ENCODE measurements around the gene CEP164. TPM values are rescaled to one million over a fixed set of nuclear protein-coding genes. Genes with fewer than 3 reads are reported as not detected.

The CEP164 gene
- total RNA-seq, 2 experiments from 2014 or later = 31.7 to 32.4 TPM

DNA sequence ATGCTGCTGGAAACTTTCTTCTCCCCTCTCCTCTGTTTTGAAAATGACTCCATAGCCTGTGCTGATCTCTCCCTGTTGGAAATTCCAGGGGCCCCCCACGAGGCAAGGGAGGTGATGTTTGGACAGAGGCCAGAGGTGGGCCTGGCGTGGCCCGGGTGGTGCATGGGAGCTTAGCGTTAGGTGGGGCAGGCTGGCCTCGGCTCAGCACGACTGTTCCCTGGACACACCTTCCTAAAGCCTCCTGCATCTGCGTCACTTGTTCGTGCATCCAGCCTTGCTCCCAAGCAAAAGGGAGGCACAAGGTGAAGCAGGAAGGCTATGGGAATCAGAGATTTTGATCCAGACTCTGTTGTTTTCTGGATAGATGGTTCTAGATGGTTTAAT, 135.2 kb downstream of the CEP164 start:
- ChIA-PET CTCF (interaction anchor here (1.7 kb wide), 1 partner anchor 37 kb away, joined by 4 read pairs; no protein-coding TSS in a partner anchor), POLR2A (no interaction called here)
- Mint-ChIP-seq H3K36me3 (ENCODE audit: low read depth) (no peaks in the 10 kb centered on the region), H3K4me3 (no peak overlapping the region), H3K4me1 (ENCODE audit: low read depth) (no peaks in the 10 kb centered on the region), H3K27me3 (ENCODE audit: low read depth) (no peaks in the 10 kb centered on the region), H3K9me3 (ENCODE audit: insufficient read depth) (no peaks in the 10 kb centered on the region), H3K27ac (no peak overlapping the region)
- ATAC-seq (no peak), DNase-seq (no peak)

Other genes with a start within 250 kb of the CEP164 start
- 10 to 100 TPM; 25.9 to 31.4 TPM for gene SIK3, start 229.4 kb upstream of the CEP164 start, total RNA-seq
- gene PAFAH1B2, start 183.6 kb upstream of the CEP164 start, total RNA-seq = 10 to 100 TPM; 56.5 to 60.0 TPM
- 10 to 100 TPM; 20.2 to 23.6 TPM for gene SIDT2, start 149.1 kb upstream of the CEP164 start, total RNA-seq
- 1 to 10 TPM; 2.4 to 2.6 TPM for gene TAGLN, start 128.5 kb upstream of the CEP164 start, total RNA-seq
- 100 to 1,000 TPM; 160 to 161 TPM for gene PCSK7, start 95.8 kb upstream of the CEP164 start, total RNA-seq
- 10 to 100 TPM; 19.5 to 21.2 TPM for gene RNF214, start 95.2 kb upstream of the CEP164 start, total RNA-seq
- 1 to 10 TPM; 3.8 to 4.3 TPM for gene BACE1-AS, start 36.5 kb upstream of the CEP164 start, total RNA-seq
- 1 to 10 TPM; 1.0 to 1.1 TPM for gene BACE1, start 11.6 kb upstream of the CEP164 start, total RNA-seq